GM18861 (cell line): Measurements from ENCODE around the gene ZFP36L1.

Experiments used
- ATAC-seq: cut with Tn5 transposase; IDR thresholded peaks from one replicate; pipeline ENCODE4 v1.9.1; 2021; ENCODE audit not compliant: unreplicated experiment

The ZFP36L1 gene

DNA sequence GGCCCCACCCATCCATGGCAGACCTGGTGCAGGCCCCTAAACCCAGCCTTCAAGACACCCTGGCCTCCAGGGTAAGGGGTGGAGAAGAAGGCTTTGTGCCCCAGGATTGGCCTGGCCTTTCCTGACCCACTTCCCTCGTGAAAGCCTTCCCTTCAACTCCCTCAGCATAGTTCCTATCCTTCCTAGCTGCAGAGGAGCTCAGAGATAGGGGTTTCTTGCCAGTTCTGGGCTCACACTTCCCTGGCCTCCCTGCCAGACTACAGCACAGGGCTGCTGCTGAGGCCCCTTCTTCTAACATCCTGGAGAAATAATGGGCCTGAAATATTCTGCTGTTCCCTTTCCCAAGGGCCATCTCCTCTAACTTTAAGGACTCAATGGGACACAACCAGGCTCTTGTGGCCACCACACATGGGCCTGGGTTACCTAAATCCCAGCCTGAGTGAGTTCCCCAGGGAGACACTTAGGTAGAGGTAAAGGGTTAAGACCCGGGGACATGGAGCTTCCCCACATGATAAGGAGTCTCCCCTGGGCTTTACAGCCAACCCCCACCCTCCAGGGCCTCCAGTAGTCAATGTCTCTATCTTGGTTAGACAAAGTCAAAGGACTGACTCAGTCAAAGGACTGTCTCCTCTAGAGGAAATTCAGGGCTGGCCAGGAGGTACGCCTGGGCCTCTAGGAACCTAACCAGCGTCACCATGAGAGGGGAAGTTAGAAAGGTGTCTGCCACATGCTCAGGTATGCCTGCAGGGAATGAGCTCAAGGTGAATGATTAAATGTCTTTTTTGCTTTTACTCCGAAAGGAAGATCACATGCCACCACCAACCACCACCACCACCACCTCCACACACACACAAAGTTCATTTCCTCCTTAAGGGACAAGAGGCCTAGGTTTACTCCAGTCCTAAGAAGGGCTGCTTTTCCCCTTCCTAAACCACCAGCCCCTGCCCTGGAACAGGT lies 7.1 kb downstream of the ZFP36L1 start:
- no peak for ATAC-seq

DNA sequence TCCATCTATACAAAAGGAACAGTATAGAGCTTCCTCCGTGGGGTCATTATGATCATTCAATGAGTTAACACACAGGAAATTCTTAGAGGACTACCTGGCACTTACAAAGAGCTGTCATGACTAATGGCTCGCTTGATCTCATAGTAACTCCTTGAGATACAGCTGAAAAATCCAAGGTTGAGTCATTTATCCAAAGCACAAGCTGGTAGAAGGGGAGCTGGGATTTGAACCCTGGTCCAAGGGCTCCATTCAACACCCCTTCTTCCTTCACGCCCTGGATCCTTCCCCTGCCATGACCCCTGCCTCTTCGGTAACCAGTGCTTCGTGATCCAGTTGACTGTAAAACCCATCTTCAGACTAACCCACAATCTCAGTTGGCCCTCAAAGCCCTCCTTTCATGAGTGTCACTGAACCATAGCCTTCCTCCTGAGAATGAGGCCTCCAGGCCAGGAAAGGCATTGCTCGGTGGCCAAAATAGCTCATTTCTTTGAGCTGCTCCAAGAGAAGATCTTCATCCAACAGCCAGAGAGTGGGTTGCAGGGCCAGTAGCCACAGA lies 7.8 kb downstream of the ZFP36L1 start:
- ATAC-seq, result no peak

DNA sequence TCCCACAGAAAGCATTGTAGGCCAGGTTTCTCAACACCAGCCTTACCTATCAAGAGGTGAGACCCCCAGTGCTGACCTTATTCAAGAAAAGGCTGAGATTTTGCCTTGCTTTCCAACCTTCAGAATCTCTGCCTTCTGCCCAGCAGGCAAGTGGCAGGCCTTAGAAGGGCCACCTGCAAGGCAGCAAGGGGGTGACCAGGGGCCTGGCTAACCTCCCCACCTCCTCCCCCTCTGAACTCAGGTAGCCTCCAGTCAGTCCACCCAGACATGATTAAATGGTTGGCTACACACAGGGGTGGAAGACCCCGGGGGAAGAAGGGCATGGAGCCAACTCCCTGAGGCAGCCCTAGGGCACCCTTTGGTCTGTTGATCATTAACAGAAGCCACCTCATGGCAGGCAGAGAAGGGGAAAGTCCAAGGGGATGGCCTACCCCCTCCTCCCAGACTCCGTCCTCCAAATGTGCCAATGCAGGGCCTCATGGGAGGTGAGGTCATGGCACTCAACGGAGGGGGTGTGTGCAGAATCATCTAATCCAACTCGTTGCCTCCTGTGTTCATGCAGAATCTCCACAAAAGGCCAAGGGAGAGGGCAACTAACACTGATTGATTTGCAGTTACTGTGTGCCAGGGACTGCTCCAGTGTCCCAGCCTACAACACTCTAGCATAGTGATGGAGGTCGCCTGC lies 8.5 kb downstream of the ZFP36L1 start:
- ATAC-seq, result peak; percentile 30

DNA sequence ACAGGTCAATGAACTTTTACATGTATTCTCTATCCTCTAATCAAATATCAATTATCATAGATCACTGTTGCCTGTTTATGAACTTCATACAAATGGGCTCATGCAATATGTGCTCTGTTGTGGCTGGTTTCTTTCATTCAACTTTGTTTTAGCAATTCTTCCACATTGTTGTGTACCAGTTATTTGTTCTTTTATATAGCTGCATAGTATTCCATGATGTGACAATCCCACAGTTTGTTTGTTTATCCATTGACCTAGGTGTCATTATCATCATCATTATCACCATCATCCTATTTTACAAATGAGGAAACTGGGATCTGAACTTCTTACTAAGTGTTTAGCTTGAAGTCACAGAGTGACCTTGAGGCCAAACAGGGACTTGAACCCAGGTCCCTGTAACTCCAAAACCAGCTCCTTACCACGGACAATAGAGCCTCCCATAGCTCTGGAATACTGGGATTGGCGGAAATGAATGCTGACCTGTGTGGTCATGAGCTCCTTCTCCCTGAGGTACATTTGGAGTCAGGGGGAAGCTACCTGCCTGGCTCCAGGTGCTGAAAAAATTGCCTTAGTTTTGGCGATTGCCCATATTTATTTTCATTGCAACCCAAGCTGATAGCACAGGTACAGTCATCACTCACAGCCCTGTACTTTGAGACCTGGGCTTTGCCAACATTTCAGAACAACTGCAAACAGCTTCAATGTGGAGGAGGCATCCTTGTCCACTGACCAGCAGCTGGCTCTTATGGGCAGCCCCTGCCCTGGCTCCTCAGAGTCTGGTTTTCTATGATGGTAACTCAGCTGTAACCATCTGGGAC lies 9.2 kb downstream of the ZFP36L1 start:
- no peak for ATAC-seq

DNA sequence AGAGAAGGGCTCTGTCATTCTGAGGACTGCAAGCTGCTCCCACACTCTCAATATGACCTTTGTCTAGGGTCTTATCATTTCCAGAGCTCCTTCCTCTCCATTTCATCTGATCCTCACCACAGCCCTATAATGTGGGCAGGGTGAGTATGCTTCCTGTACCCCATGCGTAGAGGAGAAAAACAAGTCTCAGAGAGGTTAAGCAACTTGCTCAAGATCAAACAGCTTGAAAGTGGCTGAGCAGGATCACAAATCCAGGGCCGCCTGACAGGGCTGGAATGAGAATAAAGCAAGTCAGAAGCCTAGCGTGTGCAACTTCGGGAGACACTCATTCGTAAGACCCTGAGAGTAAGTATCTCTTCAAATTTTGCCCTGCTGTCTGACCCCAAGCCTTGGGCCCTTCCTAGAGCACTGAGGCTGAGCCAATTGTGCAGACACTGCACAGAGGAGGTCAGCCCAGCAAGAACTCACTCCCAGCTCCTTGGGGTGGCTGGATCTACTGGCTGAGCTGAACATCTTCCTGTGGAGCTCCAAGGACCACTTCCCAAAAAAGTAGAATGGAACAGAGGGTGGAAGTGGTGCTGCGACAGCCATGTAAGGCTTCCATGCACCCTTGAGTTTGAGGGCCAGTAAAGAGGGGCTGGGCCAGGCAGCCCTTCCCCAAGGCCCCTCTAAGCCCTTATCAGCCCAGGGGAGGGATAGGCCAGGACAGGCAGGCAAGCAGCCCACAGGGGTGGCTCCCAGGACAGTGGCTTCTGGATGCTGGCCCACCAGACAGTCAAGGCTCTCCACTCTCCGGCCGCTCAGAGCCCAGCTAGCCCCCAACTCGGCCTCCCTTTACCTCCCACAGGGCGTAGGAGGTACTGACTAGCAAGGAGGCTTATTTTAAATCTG lies 10.5 kb downstream of the ZFP36L1 start:
- ATAC-seq, result no peak

DNA sequence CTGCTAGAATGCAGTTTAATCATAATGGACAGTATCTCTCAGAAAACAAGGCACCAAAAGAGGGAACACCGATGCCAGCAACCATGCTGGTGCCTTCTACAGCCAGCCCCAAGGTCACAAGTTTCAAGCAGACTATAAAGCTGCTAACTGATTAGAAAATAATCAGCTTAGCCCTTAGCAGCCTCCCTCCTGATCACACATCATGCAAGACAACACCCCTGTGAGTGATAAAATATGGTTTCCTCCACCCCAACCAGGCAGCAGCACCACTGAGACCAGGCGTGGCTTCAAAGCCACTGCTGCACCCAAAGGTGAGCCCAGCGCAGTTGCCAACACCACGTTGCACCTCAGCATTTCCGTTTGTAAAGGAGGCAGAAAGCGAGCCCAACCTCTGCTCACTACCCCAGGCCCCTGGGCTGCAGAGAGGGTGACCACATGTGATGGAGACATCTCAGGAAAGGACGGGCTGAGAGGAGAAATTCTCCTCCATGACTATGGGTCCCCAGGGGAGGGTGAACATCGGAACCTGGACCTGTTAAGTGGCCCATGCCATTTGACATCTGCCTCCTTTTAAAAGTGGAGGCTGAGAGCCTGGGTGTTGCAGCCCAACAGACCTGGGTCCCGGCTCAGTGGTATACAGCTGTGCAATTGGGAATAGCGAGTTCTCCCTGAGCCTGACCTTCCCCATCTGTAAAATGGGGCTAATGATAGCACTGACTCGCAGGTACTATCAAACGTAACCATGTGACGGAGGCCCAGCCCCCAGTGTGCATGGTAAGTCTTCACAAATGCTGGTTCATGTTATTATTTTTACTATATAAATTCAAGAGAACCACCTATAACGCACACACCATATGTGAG lies 11.5 kb downstream of the ZFP36L1 start:
- no peak for ATAC-seq

DNA sequence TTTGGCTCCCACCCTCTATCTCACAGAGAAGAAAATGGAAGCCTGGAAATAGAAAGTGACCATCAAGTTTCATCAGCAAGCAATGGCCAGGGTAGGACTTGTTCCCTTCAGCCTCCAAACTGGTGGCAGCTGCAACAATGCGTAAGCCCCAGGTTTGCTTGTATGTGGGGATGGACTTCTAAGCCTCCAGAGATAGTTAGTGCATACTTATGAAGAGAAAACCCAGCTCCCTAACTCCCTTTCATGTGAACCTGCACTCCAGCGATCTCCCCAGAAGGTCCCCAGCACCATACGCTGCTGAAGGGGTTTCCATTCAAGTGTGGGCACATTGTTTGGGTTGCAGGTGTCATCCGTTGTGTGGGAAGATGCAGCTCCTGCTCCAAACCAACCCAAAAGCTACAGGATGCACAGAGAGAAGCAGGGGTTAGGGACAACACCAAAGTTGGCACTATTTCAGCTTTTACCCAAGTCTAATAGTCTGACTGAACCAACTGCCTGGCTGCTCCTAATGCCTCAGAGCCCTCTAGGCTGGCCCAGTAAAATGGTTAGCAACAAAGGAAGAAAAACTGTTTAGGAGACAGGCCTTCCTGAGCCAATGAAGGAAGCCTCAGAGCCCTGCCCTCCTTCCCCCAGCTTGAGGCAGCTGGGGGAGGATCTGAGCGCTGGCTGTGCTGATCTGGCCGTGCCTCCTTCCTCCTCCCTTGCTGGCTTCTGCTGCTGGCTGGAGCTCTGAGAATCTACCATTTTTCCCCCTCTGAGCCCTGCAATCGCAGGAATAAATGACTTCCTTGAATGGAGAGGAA lies 12.3 kb downstream of the ZFP36L1 start:
- ATAC-seq, result no peak

DNA sequence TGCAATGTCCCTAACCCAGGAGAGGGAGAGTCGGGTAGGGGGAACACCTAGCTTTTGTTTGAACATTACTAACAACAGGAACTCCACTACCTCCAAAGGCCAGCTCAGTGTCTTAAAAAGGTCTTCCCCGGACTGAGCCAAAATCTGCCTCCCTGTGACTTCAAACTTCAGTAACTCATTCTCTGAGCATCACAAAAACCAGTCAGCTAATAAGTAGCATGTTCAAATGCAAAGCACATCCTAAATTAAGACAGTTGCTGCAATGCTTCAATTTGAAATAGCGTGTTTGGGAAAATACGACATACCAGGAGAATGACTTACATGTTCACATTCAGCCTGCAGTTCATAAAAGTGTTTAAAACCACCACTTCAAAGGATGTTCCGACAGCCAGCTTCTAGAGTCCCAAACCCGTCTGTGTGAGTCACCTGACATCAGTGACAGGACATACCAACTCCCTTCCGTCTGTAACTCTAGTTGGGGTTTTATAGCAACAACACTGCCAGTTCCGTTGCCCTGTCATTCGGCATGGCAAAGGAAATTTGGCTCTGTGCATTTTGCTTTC lies 13.0 kb downstream of the ZFP36L1 start:
- no peak for ATAC-seq

DNA sequence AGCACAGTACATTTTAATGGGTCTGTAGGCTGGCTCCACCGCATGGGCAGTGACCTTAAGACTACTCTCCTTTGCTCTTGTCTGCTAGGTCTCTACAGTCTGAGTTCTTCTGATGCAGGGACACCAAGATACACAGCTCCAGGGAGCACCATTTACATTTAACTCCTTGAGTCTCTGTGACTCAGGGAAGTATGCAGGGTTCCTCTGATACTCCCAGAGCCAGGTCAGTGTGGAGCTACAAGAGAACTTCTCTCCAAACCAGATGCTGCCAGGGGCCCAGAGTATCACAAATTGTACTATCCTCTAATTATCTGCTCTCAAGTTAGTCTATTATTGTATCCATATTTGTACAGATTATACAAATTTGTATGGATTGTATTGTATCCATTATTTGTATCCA lies 15.2 kb downstream of the ZFP36L1 start:
- ATAC-seq, result no peak

DNA sequence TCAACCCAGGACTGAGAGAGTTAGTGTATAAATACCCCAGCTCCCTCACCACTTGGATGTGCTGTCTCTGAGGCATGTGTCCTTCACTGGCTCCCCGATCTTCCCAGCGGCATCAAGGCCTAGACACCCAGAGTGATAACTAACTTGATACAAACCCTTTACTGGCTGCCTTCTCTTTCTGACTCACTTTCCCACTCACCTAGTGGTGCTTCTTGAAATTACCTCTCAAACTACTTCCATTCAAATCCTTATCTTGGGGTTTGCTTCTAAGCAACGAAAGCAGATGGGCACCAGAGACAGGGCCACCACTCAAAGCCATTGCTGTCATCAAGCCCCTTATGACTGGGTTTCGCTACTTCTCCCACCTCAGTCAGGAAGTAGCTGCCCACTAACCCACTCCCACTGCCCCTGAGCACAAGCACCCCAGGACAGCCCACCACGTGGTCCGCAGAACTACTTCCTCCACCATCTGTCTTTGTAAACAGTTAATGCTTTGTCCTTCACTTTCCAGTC lies 17.2 kb downstream of the ZFP36L1 start:
- ATAC-seq, result no peak

DNA sequence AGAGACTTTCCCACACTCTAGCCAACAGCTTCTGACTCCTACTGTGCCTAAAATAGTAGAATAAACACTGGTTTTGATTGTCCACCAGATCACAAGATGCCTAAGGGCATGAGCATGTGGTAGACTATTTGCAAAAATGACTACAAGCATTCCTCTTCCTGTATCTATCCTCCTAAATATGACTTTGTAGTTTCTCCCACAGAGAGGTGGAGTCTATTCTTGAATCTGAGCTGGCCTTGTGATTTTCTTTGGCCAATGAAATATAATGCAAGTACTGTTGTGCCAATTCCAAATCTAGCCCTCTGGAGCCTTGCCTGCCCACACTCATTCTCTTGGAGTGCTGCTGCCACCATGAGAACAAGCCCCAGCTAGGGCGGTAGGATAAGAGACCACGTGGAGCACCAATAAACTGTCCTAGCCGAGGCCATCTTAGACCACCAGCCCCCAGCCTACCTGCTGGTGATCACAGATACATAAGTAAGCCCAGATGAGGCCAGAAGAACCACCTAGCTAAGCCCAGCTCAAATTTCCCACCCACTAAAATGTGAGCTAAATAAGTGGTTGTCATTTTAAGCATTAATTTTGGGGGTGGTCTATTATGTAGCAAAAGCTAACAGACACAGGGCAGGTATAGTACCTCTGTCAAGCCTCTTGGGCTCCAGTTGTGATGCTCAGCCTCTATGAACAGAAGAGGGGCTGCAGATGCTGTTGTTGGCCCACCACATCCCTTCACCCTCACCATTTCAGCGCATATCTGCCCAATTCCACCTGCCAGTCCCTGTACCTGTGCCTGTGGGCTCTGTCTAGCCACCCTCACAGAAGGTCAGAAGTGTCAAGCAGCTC lies 17.9 kb downstream of the ZFP36L1 start:
- ATAC-seq, result no peak

DNA sequence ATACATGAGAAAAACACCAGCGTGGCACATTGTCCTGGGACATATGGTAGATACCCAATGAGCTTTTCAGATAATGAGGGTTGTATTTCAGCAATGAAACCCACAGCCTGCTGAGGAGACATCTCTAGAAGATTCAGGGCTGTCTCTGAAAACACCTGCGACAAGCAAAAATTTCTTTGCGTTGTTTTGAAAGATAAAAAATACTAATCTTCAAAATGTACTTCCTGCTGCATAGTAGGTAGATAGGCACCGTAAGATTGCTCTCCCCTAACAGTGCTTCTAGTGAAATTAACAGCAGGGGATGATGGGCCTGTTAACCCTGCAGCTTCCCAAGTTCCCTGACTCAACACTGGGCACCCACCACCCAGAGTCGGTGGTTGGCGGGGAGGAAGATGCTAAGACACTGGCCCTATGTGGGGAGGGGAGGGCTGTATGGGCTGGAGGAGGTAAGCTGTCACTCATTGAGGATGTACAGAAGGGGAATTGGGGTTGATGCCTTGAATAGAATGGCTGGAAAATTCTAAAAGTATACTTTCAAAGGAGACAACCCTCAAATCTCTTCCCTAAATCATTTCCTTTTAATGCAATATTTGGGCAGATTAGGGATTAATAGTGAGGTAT lies 20.0 kb downstream of the ZFP36L1 start:
- no peak for ATAC-seq

DNA sequence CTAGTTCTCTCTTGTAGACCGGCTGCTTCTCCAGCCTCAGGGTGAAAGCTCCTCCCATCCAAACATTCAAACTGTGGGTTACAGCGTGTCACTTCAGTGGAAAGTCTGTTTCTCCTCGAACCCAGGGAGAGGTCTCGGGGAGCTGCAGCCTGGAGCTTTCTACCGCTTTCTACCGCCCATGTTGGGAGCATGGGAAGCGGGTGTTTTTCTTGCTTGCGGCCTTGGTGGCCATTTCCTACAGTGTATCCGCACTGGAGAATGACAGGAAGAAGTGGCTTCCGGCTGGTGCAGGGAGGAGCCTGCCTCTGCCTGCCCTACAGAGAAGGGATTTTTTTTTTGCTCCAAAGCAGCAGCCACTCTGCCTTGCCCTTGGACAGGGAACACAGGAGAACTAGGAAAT lies 21.2 kb downstream of the ZFP36L1 start:
- no peak for ATAC-seq

DNA sequence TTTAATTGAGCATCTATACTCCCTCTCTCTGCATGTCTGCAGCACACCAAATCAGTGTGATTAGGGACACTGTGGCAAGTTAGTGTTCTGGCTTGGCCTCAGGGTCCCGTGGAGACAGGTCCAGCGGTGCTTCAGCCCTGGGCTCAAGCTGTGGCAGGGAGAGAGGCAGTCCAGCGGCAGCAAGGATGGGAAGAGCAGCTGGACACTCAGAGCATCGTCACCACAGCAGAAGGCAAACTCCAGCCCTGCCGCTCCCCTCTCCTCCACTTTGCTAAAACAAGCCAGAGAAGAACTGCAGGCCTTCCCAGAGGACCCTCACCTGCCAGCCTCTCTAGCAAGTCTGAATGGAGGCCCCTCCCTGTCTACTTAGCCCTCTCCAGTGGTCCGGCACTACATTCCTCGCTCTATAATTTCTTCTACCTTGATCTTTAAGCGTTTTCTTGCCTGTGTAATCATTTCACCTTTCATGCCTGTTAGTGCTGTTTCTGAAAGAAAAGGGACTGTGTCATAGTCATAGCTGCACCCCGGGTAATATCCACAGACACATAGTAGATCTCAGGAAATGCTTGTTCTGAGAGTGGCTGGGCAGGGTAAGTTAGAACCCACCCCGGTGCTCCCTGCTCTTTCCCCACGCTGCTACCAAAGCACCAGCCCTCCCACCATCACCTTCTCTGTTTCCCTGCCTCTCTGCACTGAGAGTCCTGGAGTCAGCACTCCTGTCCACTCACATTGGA lies 22.1 kb downstream of the ZFP36L1 start:
- ATAC-seq, result no peak

DNA sequence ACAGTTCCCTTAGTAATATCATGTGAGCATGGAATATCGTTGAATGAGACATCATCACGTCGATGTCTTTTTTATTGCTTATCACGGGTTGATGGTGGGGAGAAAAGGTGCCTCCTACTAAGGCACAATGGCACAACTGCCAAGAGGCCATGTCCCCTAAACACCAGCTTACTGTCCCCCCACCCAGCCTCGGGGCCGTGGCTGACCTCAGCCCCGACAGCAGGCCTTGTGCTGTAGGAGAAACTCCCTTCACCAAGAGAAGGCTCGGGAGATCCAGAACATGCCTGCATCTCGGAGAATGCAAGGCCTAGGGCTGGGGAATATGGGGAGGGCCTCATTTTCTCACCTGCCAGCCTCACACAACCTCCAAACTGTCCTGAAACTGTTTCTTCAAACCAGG lies 22.8 kb downstream of the ZFP36L1 start:
- no peak for ATAC-seq

DNA sequence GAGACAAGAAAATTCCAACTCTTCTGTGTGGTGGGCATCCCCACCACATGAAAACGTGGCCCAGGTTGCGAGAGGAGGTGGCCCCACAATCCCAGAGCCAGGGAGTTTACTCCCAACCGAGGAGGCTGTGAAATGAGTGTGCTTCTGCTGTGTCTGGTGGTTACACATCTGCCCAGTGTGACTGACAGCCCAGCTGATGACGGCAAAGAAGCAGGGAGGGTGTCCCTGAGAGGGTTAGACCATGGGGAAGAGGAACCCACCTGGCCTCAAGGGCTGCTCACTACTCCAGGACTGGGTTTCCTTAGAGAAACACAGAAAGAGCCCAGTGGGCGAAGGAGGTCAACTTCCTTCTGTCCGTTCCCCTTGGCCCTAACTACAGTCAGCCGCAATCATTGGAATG lies 24.6 kb downstream of the ZFP36L1 start:
- no peak for ATAC-seq
